ENCODE data around the gene MELK.

The MELK gene

GRCh38 chr9:36676091-36676490 is 103.4 kb downstream of the MELK start:
- DNase-seq (ENCODE audit: low read depth) = no peak

GRCh38 chr9:36676778-36677485 is 104.2 kb downstream of the MELK start:
- no peak for DNase-seq (ENCODE audit: low read depth)

GRCh38 chr9:36677611-36678010 is 104.9 kb downstream of the MELK start:
- DNase-seq (ENCODE audit: low read depth) = no peak

- DNase-seq (ENCODE audit: low read depth) = no peak
These were observed 107.0 kb downstream of the MELK start for GRCh38 chr9:36679710-36680109.

- DNase-seq (ENCODE audit: low read depth) = no peak
These were observed 113.8 kb downstream of the MELK start for GRCh38 chr9:36686471-36686870.

GRCh38 chr9:36690412-36691168 is 117.9 kb downstream of the MELK start:
- DNase-seq (ENCODE audit: low read depth) = no peak

GRCh38 chr9:36691671-36692070 is 119.0 kb downstream of the MELK start:
- DNase-seq (ENCODE audit: low read depth) = no peak

GRCh38 chr9:36698984-36699383 is 126.3 kb downstream of the MELK start:
- no peak for DNase-seq (ENCODE audit: low read depth)

GRCh38 chr9:36704148-36704547 is 131.5 kb downstream of the MELK start:
- DNase-seq (ENCODE audit: low read depth) = no peak

GRCh38 chr9:36713515-36714490 is 141.1 kb downstream of the MELK start:
- DNase-seq (ENCODE audit: low read depth) = no peak

- no peak for DNase-seq (ENCODE audit: low read depth)
These were observed 143.8 kb downstream of the MELK start for GRCh38 chr9:36716496-36716895.

GRCh38 chr9:36717276-36717675 is 144.6 kb downstream of the MELK start:
- no peak for DNase-seq (ENCODE audit: low read depth)

GRCh38 chr9:36718612-36719011 is 145.9 kb downstream of the MELK start:
- no peak for DNase-seq (ENCODE audit: low read depth)

GRCh38 chr9:36720043-36720442 is 147.3 kb downstream of the MELK start:
- DNase-seq (ENCODE audit: low read depth) = no peak

GRCh38 chr9:36721846-36722588 is 149.3 kb downstream of the MELK start:
- no peak for DNase-seq (ENCODE audit: low read depth)

- no peak for DNase-seq (ENCODE audit: low read depth)
These were observed 153.2 kb downstream of the MELK start for GRCh38 chr9:36725777-36726356.
